ENCODE results near the gene CDHR1.
"Not testable (repeated sequence)": the region's sequence is repeated elsewhere in the genome, so short reads cannot be mapped to it uniquely, and the experiment has no call there.

GRCh38 chr10:84167289-84167653 lies 27.1 kb upstream of the CDHR1 start:
- not testable (repeated sequence) for TF ChIP-seq CTCF (IDR thresholded peaks at IDR 0.05); POLR2A (IDR thresholded peaks at IDR 0.05; ENCODE audit: low read depth)

Measured in esophagus muscularis mucosa (tissue), 3 donors.